IMR-90 (cell line): ENCODE data around the gene POM121. TPM values are rescaled to one million over a fixed set of nuclear protein-coding genes. Genes with fewer than 3 reads are reported as not detected.
"Not testable (repeated sequence)": the region's sequence is repeated elsewhere in the genome, so short reads cannot be mapped to it uniquely, and the experiment has no call there.

ENCODE experiments used
- ATAC-seq: fragments of 200-7000 bp; cut with Tn5 transposase; 2 replicates; pipeline ENCODE4 v1.9.1; 2020; ENCODE audit warnings: low read depth, mild to moderate bottlenecking, moderate library complexity
- BruUV-seq: library from RNA; stranded (reverse); fragments of 400-500 nt; replicated peaks from 2 replicates; lab custom pipeline; 2021; lab: Mats Ljungman, UMichigan
- CTCF ChIA-PET: fragments of 300-600 bp; formaldehyde crosslinking; extraction: SDS; loops from one replicate; lab custom pipeline; 2021; ENCODE audit warnings: antibody characterized with exemption; lab: Yijun Ruan, JAX
- POLR2A ChIA-PET: fragments of 300-600 bp; sonication (Branson Sonifier 250); formaldehyde crosslinking; loops from one replicate; lab custom pipeline; 2022; ENCODE audit warnings: antibody characterized with exemption; ENCODE audit not compliant: unreplicated experiment; lab: Charles Lee
- DNase-seq: peaks from one replicate; pipeline ENCODE4 v3.0.0; 2013
- H2AFZ ChIP-seq: replicated peaks from 2 replicates; pipeline ENCODE3; 2013; ENCODE audit warnings: low read length, mild to moderate bottlenecking; ENCODE audit not compliant: poor library complexity
- H2AK5ac ChIP-seq: 2 replicates; pipeline ENCODE4 v1.6.1; 2013; ENCODE audit warnings: low read depth, low read length, inconsistent platforms
- H2AK9ac ChIP-seq: replicated peaks from 2 replicates; pipeline ENCODE3; 2013; ENCODE audit warnings: mild to moderate bottlenecking, low read depth, low read length, moderate library complexity; ENCODE audit not compliant: poor library complexity
- H2BK120ac ChIP-seq: 2 replicates; pipeline ENCODE4 v1.6.1; 2013; ENCODE audit warnings: low read depth, low read length, inconsistent platforms
- H2BK15ac ChIP-seq: 3 replicates; pipeline ENCODE4 v1.6.1; 2013; ENCODE audit warnings: low read depth, low read length, inconsistent platforms
- H2BK20ac ChIP-seq: 2 replicates; pipeline ENCODE4 v1.6.1; 2013; ENCODE audit warnings: low read depth, mild to moderate bottlenecking, inconsistent platforms, low read length, moderate library complexity
- H2BK5ac ChIP-seq: 2 replicates; pipeline ENCODE4 v1.6.1; 2013; ENCODE audit warnings: mild to moderate bottlenecking, low read depth, low read length, inconsistent platforms; ENCODE audit not compliant: poor library complexity, severe bottlenecking
- H3K14ac ChIP-seq: replicated peaks from 2 replicates; pipeline ENCODE4 v1.6.1; 2013; ENCODE audit warnings: low read depth, low read length, inconsistent platforms
- H3K18ac ChIP-seq: 2 replicates; pipeline ENCODE4 v1.6.1; 2013; ENCODE audit warnings: low read depth, low read length, control low read depth
- H3K23ac ChIP-seq: 2 replicates; pipeline ENCODE4 v1.6.1; 2013; ENCODE audit warnings: low read depth, low read length, inconsistent platforms
- H3K27ac ChIP-seq: 2 replicates; pipeline ENCODE4 v1.5.1; 2013; ENCODE audit warnings: mild to moderate bottlenecking, control low read depth, low read length; ENCODE audit not compliant: insufficient read depth
- H3K27me3 ChIP-seq: 2 replicates; pipeline ENCODE4 v1.6.1; 2013; ENCODE audit warnings: low read length; ENCODE audit not compliant: control insufficient read depth, insufficient read depth
- H3K36me3 ChIP-seq: 2 replicates; pipeline ENCODE4 v1.6.1; 2013; ENCODE audit warnings: low read length, mixed read lengths; ENCODE audit not compliant: control insufficient read depth, insufficient read depth
- H3K4ac ChIP-seq: 2 replicates; pipeline ENCODE4 v1.6.1; 2013; ENCODE audit warnings: low read depth, low read length, inconsistent platforms
- H3K4me1 ChIP-seq: 2 replicates; pipeline ENCODE4 v1.6.1; 2013; ENCODE audit warnings: low read length, mixed read lengths; ENCODE audit not compliant: control insufficient read depth, insufficient read depth
- H3K4me2 ChIP-seq: 2 replicates; pipeline ENCODE4 v1.6.1; 2013; ENCODE audit warnings: low read depth, mild to moderate bottlenecking, control low read depth, low read length, moderate library complexity
- H3K4me3 ChIP-seq: 2 replicates; pipeline ENCODE4 v1.5.1; 2013; ENCODE audit warnings: low read depth, mild to moderate bottlenecking, control low read depth, low read length, moderate library complexity; ENCODE audit not compliant: insufficient read depth
- H3K56ac ChIP-seq: 2 replicates; pipeline ENCODE4 v1.6.1; 2013; ENCODE audit warnings: low read length, inconsistent platforms; ENCODE audit not compliant: insufficient read depth; ENCODE audit errors: extremely low read depth
- H3K79me1 ChIP-seq, 2 experiments: 2 replicates each; pipeline ENCODE4 v1.6.1; 2013; ENCODE audit warnings: low read length in 2 of 2, inconsistent platforms in 1 of 2, low read depth in 1 of 2
- H3K9ac ChIP-seq: 2 replicates; pipeline ENCODE4 v1.6.1; 2013; ENCODE audit warnings: low read depth, low read length, control low read depth
- H3K9me1 ChIP-seq: 2 replicates; pipeline ENCODE4 v1.6.1; 2013; ENCODE audit warnings: low read length, inconsistent platforms; ENCODE audit not compliant: insufficient read depth
- H3K9me3 ChIP-seq: 2 replicates; pipeline ENCODE4 v1.6.1; 2013; ENCODE audit warnings: low read length; ENCODE audit not compliant: control insufficient read depth, insufficient read depth
- H4K20me1 ChIP-seq: 2 replicates; pipeline ENCODE4 v1.6.1; 2013; ENCODE audit warnings: low read length, inconsistent platforms; ENCODE audit not compliant: insufficient read depth
- H4K5ac ChIP-seq: 2 replicates; pipeline ENCODE4 v1.6.1; 2013; ENCODE audit warnings: mild to moderate bottlenecking, low read depth, low read length, control low read depth
- H4K8ac ChIP-seq, 2 experiments: 2 replicates each; pipeline ENCODE4 v1.6.1; 2013; ENCODE audit warnings: low read depth in 2 of 2, low read length in 2 of 2, control low read depth in 1 of 2, inconsistent platforms in 1 of 2
- H4K91ac ChIP-seq: 2 replicates; pipeline ENCODE4 v1.6.1; 2013; ENCODE audit warnings: low read depth, low read length, inconsistent platforms; ENCODE audit not compliant: insufficient read depth
- whole genome bisulfite sequencing, 2 experiments: methylation state at CpG; one replicate each; pipeline versions ENCODE4 v1.1.5 to v1.1.7; 2013; ENCODE audit warnings: missing lambda C conversion rate in 2 of 2; ENCODE audit not compliant: insufficient read length in 1 of 2; ENCODE audit errors: extremely low coverage in 2 of 2; 5-methylcytosine and 5-hydroxymethylcytosine counted together
- dilution Hi-C: fragments of 300-500 bp; cut with HindIII; formaldehyde crosslinking; loops from one replicate; pipeline ENCODE4 v1.14.3; 2018; ENCODE audit warnings: low sequenced_read_pairs; ENCODE audit not compliant: unreplicated experiment
- in situ Hi-C: fragments of 300-500 bp; cut with MboI; formaldehyde crosslinking; loops from 3 replicates; pipeline ENCODE4 v1.14.3; 2019; ENCODE audit warnings: low sequenced_read_pairs, inconsistent platforms, mixed read lengths
- intact Hi-C: fragments of 100-400 bp; cut with micrococcal nuclease; formaldehyde crosslinking; loops from 2 replicates; pipeline ENCODE4 v1.10.0; 2022
- polyA plus RNA-seq, 3 experiments: library from polyadenylated mRNA; depleted of rRNA; stranded (reverse); fragments of >200 nt; gene quantifications; 2 replicates each; pipeline ENCODE4 v1.2.3, GENCODE V29; 2012; ENCODE audit warnings: low replicate concordance in 1 of 3
- total RNA-seq: library from RNA; depleted of rRNA; stranded (reverse); fragments of >200 nt; gene quantifications from 2 replicates; pipeline ENCODE4 v1.2.3, GENCODE V29; 2012

The POM121 gene
- total and polyA plus RNA-seq, 2 of the 4 experiments (the other 2 are of a cell fraction): 1.8 to 15.5 TPM

- in situ Hi-C loops, H2AK5ac ChIP-seq, H3K4me2 ChIP-seq, H3K9ac ChIP-seq, CTCF ChIA-PET, H2AFZ ChIP-seq, H3K4me3 ChIP-seq, H2BK120ac ChIP-seq, H3K14ac ChIP-seq, H3K27ac ChIP-seq, H4K5ac ChIP-seq, H3K23ac ChIP-seq, H3K27me3 ChIP-seq, H2BK20ac ChIP-seq, ATAC-seq, dilution Hi-C loops, intact Hi-C loops, H2BK15ac ChIP-seq, POLR2A ChIA-PET, H4K8ac ChIP-seq, H2BK5ac ChIP-seq, H2AK9ac ChIP-seq, DNase-seq, BruUV-seq, H3K9me1 ChIP-seq, H3K9me3 ChIP-seq, H3K4me1 ChIP-seq, H3K18ac ChIP-seq, H3K56ac ChIP-seq, H3K4ac ChIP-seq, H4K91ac ChIP-seq: not testable (repeated sequence)
- Histone ChIP-seq H3K79me1 (peaks cover 26 to 39% of the 10 kb centered on the region in 2 experiments), H3K36me3 (peaks cover 30% of the 10 kb centered on the region), H4K20me1 (peaks cover 12% of the 10 kb centered on the region; the same call in 1 of the 2 replicates)
- no CpG with 5 or more reads among the region's 6 CpGs for WGBS, 2 experiments
Observed at GRCh38 chr7:72927791-72928190, 2.9 kb downstream of the POM121 start.

- H3K27ac ChIP-seq, DNase-seq, H4K8ac ChIP-seq, intact Hi-C loops, BruUV-seq, POLR2A ChIA-PET, H2AFZ ChIP-seq, H3K14ac ChIP-seq, H3K18ac ChIP-seq, H3K27me3 ChIP-seq, H3K9me1 ChIP-seq, H2BK20ac ChIP-seq, in situ Hi-C loops, H3K9me3 ChIP-seq, H3K4me3 ChIP-seq, H3K9ac ChIP-seq, dilution Hi-C loops, H3K4me2 ChIP-seq, H2BK5ac ChIP-seq, H4K5ac ChIP-seq, H3K4me1 ChIP-seq, ATAC-seq, H4K91ac ChIP-seq, H3K56ac ChIP-seq, H2AK5ac ChIP-seq, CTCF ChIA-PET, H2BK15ac ChIP-seq, H2BK120ac ChIP-seq, H2AK9ac ChIP-seq, H3K4ac ChIP-seq, H3K23ac ChIP-seq: not testable (repeated sequence)
- peaks cover 26 to 39% of the 10 kb centered on the region in 2 experiments for H3K79me1 ChIP-seq
- H3K36me3 ChIP-seq: peaks cover 31% of the 10 kb centered on the region
- 93% methylated on average over 3 of the region's 6 CpGs; no CpG with 5 or more reads in 1 of the 2 experiments for WGBS, 2 experiments
- H4K20me1 ChIP-seq: peaks cover 12% of the 10 kb centered on the region; the same call in 1 of the 2 replicates
Observed at GRCh38 chr7:72928216-72928615, 3.3 kb downstream of the POM121 start.
